ENCODE data around the gene FOXL2NB.

DNA sequence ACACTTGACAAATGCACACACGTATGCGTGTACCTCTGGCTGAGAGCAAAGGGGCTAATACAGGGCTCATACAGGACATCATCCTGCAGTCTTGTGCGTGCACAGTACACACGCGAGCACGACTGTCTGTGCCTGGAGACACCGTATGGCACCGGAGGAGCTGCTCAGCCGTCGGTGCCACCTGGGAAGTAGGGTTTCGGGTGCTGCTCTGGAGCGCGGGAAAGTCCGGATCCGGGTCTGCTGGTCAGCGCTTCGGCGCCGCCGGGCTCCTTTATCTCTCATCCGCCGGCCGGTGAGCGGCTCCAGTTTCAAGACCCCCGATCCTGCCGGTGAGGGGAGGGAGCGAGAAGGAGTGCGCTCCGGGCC, 9.3 kb upstream of the FOXL2NB start:
- TF ChIP-seq CTCF (IDR thresholded peaks at IDR 0.05) (no peak), POLR2A (IDR thresholded peaks at IDR 0.05) (no peak)

Measured in adrenal gland (tissue), 5 donors.